Inflammatory macrophage treated with lipopolysaccharide for 1 hour (primary cell): ENCODE measurements around the gene MYRF.
A peak's percentile ranks its signal among the peaks of the same experiment; 100 is the strongest.

Experiments used
- DNase-seq, 2 donors: peaks; one replicate each; pipeline ENCODE4 v3.0.0-alpha.2; 2020 to 2022

Gene MYRF

DNA sequence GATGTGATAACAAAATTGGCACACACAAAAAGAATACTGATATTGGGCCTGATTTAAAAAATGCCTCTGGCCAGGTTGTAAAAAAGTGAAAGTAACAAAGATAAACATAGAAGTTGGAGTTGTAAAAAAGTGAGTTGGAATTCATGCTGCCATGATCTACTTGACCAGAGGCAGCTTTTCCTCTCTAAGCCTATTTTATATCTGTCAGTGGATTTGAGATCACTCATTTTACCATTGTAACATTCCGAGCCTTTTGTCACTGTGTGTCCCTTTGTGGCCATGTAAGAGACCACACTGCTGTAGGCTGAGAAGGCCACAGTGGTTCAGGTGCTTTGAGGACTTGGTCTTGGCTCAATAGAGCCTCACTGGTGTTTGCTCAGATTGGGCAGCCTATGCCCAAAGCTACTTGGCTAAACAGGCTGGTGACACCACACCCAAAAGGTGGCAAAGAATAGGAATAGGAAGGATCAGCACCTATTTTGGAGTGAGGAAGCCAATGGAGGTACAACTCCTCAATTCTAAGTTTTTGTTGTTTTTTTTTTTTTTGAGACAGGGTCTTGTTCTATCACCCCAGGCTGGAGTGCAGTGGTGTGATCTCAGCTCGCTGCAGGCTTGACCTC lies 47.3 kb downstream of the MYRF start:
- no peak for DNase-seq

DNA sequence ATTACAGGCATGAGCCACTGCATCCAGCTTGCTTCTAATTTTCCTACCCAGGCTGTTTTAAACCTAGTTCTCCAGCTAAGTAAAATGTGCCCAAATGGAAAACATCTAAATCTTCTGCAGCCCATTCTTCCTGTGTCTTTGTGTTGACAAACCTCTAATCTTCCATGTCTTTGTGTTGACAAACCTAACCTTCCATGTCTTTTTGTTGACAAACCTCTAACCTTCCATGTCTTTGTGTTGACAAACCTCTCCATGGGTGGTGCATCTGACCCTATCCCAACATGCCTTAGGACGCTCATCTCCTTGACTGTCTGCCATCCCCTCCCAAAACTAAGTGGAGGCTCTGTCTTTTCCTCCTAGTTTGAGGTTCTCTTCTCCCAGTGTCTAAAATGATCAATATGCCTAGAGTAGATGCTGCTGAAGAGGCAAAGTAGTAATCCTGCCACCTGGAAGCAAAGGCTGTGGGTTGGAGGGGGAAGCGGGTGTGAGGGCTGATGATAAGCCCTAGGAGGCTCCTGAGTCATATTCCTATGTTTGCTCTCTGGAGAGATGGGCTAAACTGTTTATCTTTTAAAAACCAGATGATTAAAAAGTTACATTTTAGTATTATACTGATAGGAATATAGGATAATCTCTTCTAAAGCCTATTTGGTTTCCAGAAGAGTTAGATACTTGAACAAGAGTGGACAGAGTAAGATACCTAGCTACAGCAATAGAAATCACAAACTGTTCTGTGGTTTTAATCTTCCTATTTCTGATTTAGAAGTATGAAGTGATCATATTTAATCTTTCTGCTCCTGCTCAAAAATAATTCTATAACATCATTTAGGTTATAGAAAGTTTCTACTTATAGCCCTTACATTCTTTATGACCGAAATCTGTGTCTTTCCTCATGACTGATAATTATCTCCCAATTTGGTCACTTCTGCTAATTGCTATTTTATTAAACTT lies 48.2 kb downstream of the MYRF start:
- no peak for DNase-seq

DNA sequence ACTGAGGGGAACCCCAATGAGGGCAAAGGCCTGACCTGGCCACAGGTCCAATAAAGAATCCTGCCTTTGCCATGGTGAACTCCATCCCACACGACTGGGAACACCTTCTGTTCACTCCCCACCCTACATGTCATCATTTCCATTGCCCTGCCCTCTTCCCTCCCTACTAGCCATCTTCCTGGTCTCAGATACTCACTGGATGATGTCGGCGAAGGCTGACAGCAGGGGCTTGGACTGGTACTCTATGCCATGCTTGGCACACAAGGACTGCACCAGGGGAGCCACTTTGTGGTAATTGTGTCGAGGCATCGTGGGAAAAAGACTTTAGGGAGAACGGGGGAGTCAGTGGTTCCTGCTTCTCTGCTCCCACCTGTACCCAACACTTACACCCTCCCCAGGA lies 50.2 kb downstream of the MYRF start:
- no peak for DNase-seq

DNA sequence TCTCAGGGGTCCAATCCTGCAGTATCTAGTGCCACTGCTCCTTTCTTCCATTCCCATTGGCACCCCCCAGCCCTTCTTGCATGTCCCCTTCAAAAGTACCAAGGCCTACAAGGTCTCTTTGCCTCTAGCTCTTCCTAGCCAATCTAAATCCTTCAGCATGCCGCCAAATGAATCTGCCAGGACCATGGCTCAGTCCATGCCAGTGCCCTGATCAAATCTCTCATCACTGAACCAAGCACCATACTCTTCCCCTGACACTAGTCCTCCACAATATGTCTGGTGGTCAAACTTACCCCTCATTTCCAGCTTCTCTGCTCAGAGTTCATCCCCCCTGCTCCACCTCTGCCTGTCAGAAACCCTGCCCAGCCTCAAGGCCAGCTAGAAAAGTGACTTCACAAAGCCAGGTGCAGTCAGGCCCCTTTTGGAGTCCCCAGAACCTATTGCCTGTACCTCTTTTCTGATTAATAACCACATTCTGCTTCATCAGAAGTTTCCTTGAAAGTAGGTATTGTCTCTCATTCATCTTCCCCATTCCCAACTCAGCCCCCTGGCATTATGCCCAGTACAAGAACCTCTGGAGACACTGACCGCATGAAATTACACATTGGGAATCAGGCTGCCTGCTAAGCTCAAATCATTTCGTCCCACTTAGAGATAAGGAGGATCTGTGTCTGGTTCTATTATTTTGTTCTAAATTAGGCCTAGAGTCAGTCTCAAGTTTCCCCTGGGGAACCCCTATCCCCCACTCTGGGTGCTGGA lies 51.6 kb downstream of the MYRF start:
- DNase-seq, result no peak

DNA sequence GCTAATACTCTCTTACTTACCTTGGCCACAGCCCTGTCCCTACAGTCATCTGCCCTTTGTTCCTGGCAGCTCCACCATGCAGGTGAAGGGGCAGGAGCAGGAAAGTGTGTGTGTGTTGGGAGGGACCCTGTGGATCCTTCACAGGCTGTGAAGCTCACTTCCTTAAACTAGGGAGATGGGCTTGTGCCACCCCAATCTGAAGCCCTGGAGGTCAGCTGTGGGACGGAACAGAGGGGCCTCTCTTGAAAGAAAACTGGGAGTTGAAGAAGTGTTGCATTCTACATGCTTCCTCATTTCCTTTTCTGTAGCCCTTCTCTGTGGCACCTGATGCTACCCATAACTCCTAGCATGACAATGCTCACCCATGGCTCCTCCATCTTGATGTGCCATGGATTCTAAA lies 52.7 kb downstream of the MYRF start:
- no peak for DNase-seq

DNA sequence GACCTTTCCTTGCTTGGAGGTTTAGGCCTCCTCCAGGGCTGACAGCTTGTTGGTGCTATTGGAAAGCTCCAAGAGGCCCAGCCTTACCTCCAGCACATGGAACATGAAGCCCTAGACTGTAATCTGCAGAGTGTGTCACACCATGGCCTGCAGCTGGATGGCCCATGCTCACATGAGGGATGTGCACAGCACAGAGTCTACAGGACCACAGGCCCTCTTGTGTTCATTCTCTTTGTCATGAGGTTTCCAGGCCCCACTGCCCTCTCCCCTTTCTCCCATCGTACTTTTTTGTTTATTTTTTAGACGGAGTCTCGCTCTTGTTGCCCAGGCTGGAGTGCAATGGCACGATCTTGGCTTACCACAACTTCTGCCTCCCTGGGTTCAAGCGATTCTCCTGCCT lies 54.3 kb downstream of the MYRF start:
- DNase-seq, result no peak

DNA sequence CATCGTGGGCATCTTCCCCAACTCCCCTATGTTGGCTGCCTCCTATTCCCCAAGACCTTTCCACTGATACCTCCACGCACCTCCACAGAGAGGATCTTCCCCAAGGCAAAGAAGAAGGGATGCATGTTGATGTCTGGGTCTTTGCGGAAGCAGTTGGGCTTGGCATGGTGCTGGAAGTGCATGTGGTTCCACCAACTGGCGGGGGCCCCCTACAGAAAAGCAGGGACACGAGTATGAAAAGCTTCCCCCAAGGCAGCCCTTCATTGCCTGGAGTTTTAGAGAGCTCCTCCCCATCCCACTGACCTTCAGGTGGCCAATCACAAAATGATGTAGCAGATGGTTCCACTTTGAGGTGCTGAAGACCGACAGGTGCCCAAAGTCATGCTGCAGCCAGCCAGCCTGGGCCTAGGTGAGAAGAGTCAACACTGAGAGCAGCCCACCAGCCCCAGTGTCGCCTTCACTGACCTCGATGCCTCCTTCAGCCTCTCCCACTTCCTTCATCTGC lies 58.3 kb downstream of the MYRF start:
- DNase-seq, result no peak

DNA sequence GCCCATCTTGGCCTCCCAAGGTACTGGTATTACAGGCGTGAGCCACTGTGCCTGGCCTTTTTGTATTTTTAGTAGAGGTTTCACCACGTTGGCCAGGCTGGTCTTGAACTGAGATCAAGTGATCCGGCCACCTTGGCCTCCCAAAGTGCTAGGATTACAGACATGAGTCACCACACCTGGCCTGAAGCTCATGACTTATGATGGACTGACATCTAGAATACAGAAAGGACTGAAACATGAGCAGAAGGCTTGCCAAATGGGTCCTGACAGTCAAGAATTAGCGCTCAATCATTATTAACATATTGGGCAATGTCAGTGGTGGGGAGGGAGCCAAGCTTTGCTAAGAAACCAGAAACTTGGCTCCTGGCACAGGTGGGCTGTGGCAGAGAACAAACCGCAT lies 59.4 kb downstream of the MYRF start:
- no peak for DNase-seq

DNA sequence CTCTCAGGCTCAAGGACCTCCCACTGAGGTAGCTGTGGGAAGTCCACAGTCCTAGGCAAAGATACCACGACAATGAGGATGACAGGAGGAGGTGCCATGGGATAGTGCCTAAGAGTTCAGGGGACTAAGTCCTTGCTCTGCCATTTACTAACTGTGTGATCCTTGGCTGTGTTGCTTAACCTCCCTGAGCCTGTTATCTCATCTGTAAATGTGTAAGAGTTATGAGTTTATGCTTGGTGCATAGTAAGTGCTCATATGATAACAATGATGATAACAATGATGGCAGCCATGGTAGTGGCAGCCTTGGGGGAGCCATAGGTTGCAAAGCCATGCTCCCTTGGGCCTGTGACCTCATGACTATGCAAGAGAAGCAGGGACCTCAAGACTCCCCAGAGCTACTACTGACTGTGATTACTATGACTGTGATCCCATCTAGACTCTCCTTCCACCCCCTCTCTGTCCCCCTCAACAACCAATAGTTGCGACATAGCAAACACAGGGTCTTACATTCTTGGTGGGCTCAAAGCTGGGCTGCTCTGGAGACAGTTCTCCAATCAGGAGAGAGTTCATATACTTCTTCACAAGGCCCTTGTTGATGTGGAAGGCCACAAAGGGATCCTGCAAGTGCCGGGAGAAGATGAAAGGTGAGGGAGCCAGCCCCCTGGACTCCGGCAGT lies 60.4 kb downstream of the MYRF start:
- no peak for DNase-seq

DNA sequence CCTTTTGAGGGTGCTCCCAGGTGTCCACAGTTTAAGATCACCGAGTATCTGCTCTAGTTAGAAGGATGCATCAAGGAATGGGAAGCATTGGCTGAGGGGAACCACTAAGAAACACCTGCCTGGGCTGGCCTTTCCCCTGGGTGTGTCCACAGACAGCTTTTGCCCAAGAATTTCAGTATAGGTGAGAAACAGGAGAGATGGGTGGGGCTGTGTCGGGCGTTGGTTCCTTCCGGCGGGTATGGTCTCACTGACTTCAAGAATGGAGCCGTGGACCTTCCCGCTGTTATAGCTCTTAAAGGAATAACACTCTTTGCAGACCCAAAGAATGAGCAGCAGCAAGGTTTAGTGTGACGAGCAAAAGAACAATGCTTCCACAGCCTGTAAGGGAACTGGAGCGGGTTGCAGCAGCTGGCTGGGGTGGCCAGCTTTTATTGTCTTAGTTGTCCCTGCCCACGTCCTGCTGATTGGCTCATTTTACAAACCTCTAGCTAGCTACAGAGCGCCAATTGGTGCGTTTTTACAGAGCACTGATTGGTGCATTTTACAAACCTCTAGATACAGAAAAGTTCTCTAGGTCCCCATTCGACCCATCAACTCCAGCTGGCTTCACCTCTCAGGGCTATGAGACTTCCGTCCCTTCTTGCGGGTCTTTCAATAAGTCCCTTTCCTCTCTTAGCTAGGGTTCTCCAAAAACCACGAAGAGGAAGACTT lies 62.0 kb downstream of the MYRF start:
- DNase-seq, result peak; percentile 71 to 77

DNA sequence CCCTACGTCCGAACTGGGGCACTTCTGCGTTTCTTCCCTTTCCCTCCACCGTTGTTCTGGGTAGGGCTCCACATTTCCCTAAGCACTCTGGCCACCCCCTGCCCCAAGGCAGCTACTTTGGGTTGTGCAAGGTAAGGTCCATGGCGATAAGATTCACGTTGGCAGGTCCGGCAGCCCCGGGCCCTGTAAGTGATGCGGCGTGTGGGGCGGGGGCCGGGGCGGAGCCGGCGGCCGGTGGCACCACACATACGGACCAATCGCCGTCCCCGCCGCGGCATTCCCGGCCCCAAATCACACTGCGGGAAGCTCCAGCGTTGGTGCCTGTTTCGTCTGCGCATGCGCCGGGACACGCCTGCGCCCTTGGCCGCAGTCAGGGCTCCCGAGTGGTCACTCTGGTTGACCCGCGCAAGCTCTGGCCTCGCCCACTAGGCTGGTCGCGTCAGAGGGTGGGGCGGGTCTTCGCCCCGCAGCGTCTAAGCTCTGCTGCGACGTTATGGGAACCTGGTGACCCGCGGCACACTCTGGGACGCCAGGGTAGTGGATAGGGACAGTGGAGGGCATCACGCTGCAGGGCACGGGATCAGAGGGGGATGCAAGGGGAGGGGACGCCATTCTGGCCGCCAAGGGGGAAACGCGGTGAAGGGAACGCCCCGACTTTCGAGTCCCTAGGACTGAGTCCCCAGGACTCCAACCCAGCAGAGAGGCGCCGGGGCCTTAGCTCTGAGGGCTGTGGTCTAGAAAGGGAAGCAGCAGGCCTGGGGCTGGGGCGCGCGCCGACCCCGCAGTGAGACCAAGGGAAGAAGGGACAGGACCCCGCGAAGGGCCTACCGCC lies 62.7 kb downstream of the MYRF start:
- DNase-seq, result peak; percentile 98 to 99

DNA sequence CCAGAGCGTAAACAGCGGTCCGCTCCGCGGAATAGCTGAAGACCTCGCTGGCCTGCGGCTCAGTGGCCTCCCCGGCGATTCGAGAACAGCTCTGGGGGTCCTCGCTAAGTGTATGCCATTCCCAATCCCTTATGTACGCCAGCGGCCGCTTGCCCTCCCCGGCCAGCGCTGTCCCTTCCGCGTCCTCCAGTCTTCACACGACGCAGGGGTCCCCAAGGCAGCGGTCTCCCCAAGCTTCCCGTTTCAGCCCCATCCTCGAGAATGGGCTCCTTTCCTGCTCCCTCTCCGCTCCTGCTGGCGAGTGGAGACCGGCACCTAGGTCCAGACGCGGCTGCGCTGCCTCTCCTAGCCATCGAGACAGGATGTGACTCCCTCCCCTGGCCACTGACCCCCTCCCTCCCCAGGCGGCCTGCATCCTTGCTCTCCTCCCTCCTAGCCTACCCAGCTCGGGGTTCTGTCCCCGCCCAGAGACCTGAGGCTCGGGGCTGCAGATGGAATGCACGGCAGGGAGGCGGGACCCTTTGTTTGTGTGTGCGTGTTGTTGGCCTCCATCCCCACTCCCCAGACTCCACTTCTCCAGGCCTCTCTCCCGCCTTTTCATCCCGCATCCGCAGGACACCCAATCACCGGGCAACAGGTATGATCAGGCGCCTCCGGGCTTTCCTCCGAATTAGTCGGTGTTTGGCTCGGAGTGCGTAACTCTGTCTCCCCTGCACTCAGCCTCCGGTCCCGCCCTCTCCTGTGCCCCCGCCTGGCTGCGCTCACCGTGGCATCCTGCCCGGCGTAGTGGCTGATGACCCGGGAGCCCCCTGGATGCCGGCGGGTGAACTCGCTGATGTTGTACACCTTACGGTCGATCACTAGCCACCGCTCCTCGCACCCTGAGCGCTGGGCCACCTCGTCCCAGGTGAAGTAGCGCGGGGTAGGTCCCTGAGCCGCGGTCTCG lies 63.6 kb downstream of the MYRF start:
- DNase-seq, result peak; percentile 18 to 30

DNA sequence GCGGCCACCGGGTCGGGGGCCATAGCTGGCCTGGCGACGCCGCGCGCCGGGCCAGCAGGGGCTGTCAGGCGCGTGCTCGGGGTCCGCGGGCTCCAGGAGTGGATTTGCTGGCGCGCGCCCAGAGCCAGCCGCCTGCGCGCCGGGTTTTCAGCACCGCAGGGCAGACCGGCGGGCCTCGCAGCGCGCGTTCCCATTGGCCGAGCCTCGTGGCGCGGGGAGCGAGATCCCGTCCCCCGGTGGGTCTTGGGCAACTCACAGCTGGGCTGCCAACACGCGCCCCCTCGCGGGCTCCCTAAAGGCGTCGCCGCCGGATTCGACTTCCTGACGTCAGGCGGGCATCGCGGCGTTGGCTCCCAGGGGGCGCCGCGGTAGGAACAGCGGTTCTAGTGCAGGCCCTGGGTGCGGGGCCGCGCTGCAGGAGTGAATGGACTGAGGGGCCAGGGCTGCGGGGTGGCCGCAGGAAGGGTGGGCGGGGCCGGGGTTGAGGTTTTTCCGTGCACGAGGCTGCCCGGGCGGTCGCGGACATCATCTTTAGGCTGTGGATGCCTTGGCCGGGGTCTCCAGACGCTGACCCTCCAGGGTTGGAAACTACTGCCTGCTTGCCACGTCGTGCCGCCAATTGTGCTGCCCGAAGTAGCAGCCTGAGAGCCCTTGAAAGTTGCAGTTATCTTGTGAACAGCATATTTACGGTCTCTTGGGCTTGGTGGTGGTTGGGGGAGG lies 64.5 kb downstream of the MYRF start, which contains the start of gene FADS1:
Gene FADS1 (minus strand): TSS at position 268 of the 720 bp plus-strand sequence. CDS start 74 bp downstream, at position 194.
- DNase-seq, result peak; percentile 95 to 97

DNA sequence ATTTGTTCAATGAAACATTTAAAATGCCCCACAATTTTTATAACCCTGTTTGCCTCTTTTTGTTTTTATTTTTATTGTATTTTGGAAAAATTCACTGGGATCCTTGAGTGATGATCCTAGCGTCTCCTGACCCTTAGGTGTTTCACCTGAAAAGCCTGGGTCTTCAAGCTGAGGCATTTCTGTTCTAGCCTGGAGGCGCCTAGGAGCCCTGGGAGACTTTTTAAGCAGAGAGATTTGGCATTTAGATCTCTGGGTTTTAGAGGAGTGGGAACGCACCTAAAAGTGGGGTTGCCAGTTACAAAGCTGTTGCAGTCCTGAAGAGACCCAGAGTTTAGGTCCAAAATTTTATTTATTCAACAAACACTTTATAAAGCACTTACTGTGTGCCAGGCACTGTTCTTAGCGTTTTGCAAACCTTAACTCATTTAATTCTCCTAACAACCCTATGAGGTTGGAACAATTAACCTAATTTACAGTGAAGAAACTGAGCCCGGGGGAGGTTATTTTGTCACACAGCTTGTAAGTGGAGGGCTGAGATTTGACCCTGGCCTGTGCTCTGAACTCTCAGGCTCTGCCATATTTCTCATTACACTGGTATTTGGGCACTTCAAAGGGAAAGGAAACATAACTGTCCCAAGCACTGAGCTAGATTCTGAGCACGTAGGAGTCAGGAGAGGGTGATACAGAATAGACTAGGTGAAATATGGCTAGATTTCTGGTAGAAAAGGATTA lies 65.2 kb downstream of the MYRF start:
- DNase-seq, result no peak

DNA sequence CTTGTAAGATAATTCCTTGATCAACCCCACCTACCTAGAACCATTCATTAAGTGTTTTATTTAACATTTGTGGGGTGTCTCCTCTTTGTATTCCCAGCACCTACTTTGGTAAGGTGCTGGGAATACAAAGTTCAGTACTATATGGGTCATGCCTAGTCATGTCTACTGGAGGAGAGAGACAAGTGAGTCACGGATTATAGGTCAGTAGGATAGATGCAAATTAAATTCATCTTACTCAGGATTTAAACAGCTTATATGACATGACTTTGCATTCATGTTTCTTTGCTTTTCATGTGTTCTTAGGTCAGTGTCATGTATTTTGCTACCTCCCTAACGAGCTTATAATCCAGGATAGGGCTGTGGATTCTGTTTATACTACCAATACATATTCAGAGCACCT lies 67.7 kb downstream of the MYRF start:
- DNase-seq, result no peak

DNA sequence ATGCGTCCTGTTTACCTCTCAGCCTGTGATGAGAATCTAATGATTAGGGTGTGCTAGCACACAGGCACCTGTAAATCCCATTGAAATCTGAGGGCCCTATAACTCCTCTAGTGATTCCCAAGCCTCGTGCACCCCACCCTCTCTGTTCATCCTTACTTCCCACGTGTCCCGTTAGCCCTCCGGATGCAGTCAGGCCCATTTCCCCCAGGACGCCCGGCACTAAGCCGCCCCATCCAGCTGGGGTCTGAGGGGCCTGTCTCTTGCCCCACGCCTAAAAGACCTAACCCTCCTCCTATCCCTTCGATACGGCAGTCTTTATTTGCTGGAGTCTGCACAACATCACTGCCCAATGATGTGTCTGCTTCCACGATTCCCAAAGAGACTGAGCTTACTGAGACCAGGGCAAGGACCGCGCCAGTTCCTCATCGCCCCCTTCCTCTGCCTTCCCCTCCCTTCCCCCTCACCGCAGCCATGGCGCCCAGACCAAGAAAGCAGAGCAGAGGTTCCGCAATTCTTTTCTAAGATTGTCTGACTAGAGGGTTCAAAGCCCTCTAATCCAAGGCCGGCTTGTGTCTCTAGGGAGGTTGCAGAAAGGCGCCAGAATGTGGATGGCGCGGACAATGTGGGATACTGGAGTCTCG lies 74.6 kb downstream of the MYRF start:
- DNase-seq, result peak; percentile 58 to 62

DNA sequence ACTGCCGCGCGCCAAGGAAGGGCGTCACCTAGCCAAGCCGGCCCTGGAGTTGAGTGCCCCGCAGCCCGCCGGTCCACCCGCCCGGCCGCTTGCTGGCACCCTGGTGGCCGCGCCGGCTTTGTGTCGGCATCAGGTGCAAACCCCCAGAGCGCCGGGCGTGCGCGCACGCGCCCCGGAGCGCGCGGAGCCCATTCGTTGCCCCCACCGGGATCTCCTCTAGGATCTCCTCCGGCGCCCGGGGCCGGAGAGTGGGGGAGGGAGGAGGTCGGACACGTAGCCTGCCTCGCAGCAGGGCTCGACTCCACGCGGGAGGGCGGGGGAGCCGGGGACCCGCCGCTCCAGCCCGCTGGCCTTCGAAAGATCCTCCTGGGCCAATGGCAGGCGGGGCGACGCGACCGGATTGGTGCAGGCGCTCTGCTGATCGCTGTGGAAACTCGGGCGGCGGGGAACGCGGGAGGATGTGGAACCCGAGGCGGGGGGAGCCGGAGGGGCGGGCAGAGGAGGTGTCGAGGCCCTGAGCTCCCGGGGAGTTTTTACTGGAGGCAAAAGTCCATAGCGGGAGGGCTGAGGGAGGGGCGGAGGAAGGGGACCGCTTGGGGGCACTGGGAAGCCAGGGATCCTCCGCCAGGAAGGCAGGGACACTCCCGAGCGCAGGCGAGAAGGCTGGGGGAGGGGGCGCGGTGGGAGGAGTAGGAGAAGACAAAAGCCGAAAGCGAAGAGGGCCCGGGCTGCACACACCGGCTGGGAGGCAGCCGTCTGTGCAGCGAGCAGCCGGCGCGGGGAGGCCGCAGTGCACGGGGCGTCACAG lies 75.3 kb downstream of the MYRF start, which contains the start of gene FADS2:
Gene FADS2 (plus strand): TSS at position 730 of the 808 bp plus-strand sequence. CDS start 91 bp downstream, outside the sequence.
- peak; percentile 91 to 97 for DNase-seq
